IMR-90 (cell line): ENCODE measurements around the gene PALS1. TPM values are rescaled to one million over a fixed set of nuclear protein-coding genes. Genes with fewer than 3 reads are reported as not detected.
A peak's percentile ranks its signal among the peaks of the same experiment; 100 is the strongest.

Experiments
- ATAC-seq: fragments of 200-7000 bp; cut with Tn5 transposase; 2 replicates; pipeline ENCODE4 v1.9.1; 2020; ENCODE audit warnings: low read depth, mild to moderate bottlenecking, moderate library complexity
- BruUV-seq: library from RNA; stranded (reverse); fragments of 400-500 nt; replicated peaks from 2 replicates; lab custom pipeline; 2021; lab: Mats Ljungman, UMichigan
- CTCF ChIA-PET: fragments of 300-600 bp; formaldehyde crosslinking; extraction: SDS; loops from one replicate; lab custom pipeline; 2021; ENCODE audit warnings: antibody characterized with exemption; lab: Yijun Ruan, JAX
- POLR2A ChIA-PET: fragments of 300-600 bp; sonication (Branson Sonifier 250); formaldehyde crosslinking; loops from one replicate; lab custom pipeline; 2022; ENCODE audit warnings: antibody characterized with exemption; ENCODE audit not compliant: unreplicated experiment; lab: Charles Lee
- DNase-seq: peaks from one replicate; pipeline ENCODE4 v3.0.0; 2013
- H2AFZ ChIP-seq: replicated peaks from 2 replicates; pipeline ENCODE3; 2013; ENCODE audit warnings: low read length, mild to moderate bottlenecking; ENCODE audit not compliant: poor library complexity
- H2AK5ac ChIP-seq: 2 replicates; pipeline ENCODE4 v1.6.1; 2013; ENCODE audit warnings: low read depth, low read length, inconsistent platforms
- H2AK9ac ChIP-seq: replicated peaks from 2 replicates; pipeline ENCODE3; 2013; ENCODE audit warnings: mild to moderate bottlenecking, low read depth, low read length, moderate library complexity; ENCODE audit not compliant: poor library complexity
- H2BK120ac ChIP-seq: 2 replicates; pipeline ENCODE4 v1.6.1; 2013; ENCODE audit warnings: low read depth, low read length, inconsistent platforms
- H2BK15ac ChIP-seq: 3 replicates; pipeline ENCODE4 v1.6.1; 2013; ENCODE audit warnings: low read depth, low read length, inconsistent platforms
- H2BK20ac ChIP-seq: 2 replicates; pipeline ENCODE4 v1.6.1; 2013; ENCODE audit warnings: low read depth, mild to moderate bottlenecking, inconsistent platforms, low read length, moderate library complexity
- H2BK5ac ChIP-seq: 2 replicates; pipeline ENCODE4 v1.6.1; 2013; ENCODE audit warnings: mild to moderate bottlenecking, low read depth, low read length, inconsistent platforms; ENCODE audit not compliant: poor library complexity, severe bottlenecking
- H3K14ac ChIP-seq: replicated peaks from 2 replicates; pipeline ENCODE4 v1.6.1; 2013; ENCODE audit warnings: low read depth, low read length, inconsistent platforms
- H3K18ac ChIP-seq: 2 replicates; pipeline ENCODE4 v1.6.1; 2013; ENCODE audit warnings: low read depth, low read length, control low read depth
- H3K23ac ChIP-seq: 2 replicates; pipeline ENCODE4 v1.6.1; 2013; ENCODE audit warnings: low read depth, low read length, inconsistent platforms
- H3K27ac ChIP-seq: 2 replicates; pipeline ENCODE4 v1.5.1; 2013; ENCODE audit warnings: mild to moderate bottlenecking, control low read depth, low read length; ENCODE audit not compliant: insufficient read depth
- H3K27me3 ChIP-seq: 2 replicates; pipeline ENCODE4 v1.6.1; 2013; ENCODE audit warnings: low read length; ENCODE audit not compliant: control insufficient read depth, insufficient read depth
- H3K36me3 ChIP-seq: 2 replicates; pipeline ENCODE4 v1.6.1; 2013; ENCODE audit warnings: low read length, mixed read lengths; ENCODE audit not compliant: control insufficient read depth, insufficient read depth
- H3K4ac ChIP-seq: 2 replicates; pipeline ENCODE4 v1.6.1; 2013; ENCODE audit warnings: low read depth, low read length, inconsistent platforms
- H3K4me1 ChIP-seq: 2 replicates; pipeline ENCODE4 v1.6.1; 2013; ENCODE audit warnings: low read length, mixed read lengths; ENCODE audit not compliant: control insufficient read depth, insufficient read depth
- H3K4me2 ChIP-seq: 2 replicates; pipeline ENCODE4 v1.6.1; 2013; ENCODE audit warnings: low read depth, mild to moderate bottlenecking, control low read depth, low read length, moderate library complexity
- H3K4me3 ChIP-seq: 2 replicates; pipeline ENCODE4 v1.5.1; 2013; ENCODE audit warnings: low read depth, mild to moderate bottlenecking, control low read depth, low read length, moderate library complexity; ENCODE audit not compliant: insufficient read depth
- H3K56ac ChIP-seq: 2 replicates; pipeline ENCODE4 v1.6.1; 2013; ENCODE audit warnings: low read length, inconsistent platforms; ENCODE audit not compliant: insufficient read depth; ENCODE audit errors: extremely low read depth
- H3K79me1 ChIP-seq, 2 experiments: 2 replicates each; pipeline ENCODE4 v1.6.1; 2013; ENCODE audit warnings: low read length in 2 of 2, inconsistent platforms in 1 of 2, low read depth in 1 of 2
- H3K9ac ChIP-seq: 2 replicates; pipeline ENCODE4 v1.6.1; 2013; ENCODE audit warnings: low read depth, low read length, control low read depth
- H3K9me1 ChIP-seq: 2 replicates; pipeline ENCODE4 v1.6.1; 2013; ENCODE audit warnings: low read length, inconsistent platforms; ENCODE audit not compliant: insufficient read depth
- H3K9me3 ChIP-seq: 2 replicates; pipeline ENCODE4 v1.6.1; 2013; ENCODE audit warnings: low read length; ENCODE audit not compliant: control insufficient read depth, insufficient read depth
- H4K20me1 ChIP-seq: 2 replicates; pipeline ENCODE4 v1.6.1; 2013; ENCODE audit warnings: low read length, inconsistent platforms; ENCODE audit not compliant: insufficient read depth
- H4K5ac ChIP-seq: 2 replicates; pipeline ENCODE4 v1.6.1; 2013; ENCODE audit warnings: mild to moderate bottlenecking, low read depth, low read length, control low read depth
- H4K8ac ChIP-seq, 2 experiments: 2 replicates each; pipeline ENCODE4 v1.6.1; 2013; ENCODE audit warnings: low read depth in 2 of 2, low read length in 2 of 2, control low read depth in 1 of 2, inconsistent platforms in 1 of 2
- H4K91ac ChIP-seq: 2 replicates; pipeline ENCODE4 v1.6.1; 2013; ENCODE audit warnings: low read depth, low read length, inconsistent platforms; ENCODE audit not compliant: insufficient read depth
- BHLHE40 ChIP-seq: fragments of 150-350 bp; IDR thresholded peaks from 2 replicates; pipeline ENCODE4 v1.6.1; 2016; ENCODE audit warnings: mild to moderate bottlenecking, low read depth, low read length
- CEBPB ChIP-seq: IDR thresholded peaks from 2 replicates; pipeline ENCODE4 v1.6.1; 2012; ENCODE audit warnings: low read depth, low read length, improper control_type of control experiment
- CTCF ChIP-seq: conservative IDR thresholded peaks from 2 replicates; pipeline ENCODE4 v1.5.1; 2012; ENCODE audit warnings: mild to moderate bottlenecking, low read depth, low read length, improper control_type of control experiment
- ELK1 ChIP-seq: fragments of 150-350 bp; IDR thresholded peaks from 2 replicates; pipeline ENCODE4 v1.6.1; 2016; ENCODE audit warnings: low read depth, mild to moderate bottlenecking, low read length, moderate library complexity, borderline replicate concordance
- FOS ChIP-seq: fragments of 150-350 bp; IDR thresholded peaks from 2 replicates; pipeline ENCODE4 v1.6.1; 2016; ENCODE audit warnings: low read depth, low read length
- MAFK ChIP-seq: IDR thresholded peaks from 2 replicates; pipeline ENCODE4 v1.6.1; 2012; ENCODE audit warnings: low read depth, low read length, improper control_type of control experiment
- MAZ ChIP-seq: IDR thresholded peaks from 2 replicates; pipeline ENCODE4 v1.6.1; 2012; ENCODE audit warnings: low read depth, mild to moderate bottlenecking, low read length, improper control_type of control experiment, moderate library complexity, borderline replicate concordance
- MXI1 ChIP-seq: IDR thresholded peaks from 2 replicates; pipeline ENCODE4 v1.6.1; 2012; ENCODE audit warnings: low read depth, mild to moderate bottlenecking, low read length, moderate library complexity, borderline replicate concordance
- NFE2L2 ChIP-seq: fragments of 150-350 bp; IDR thresholded peaks from 2 replicates; pipeline ENCODE4 v1.6.1; 2016; ENCODE audit warnings: low read depth, mild to moderate bottlenecking, low read length
- RCOR1 ChIP-seq: IDR thresholded peaks from 2 replicates; pipeline ENCODE4 v1.6.1; 2012; ENCODE audit warnings: mild to moderate bottlenecking, low read length, improper control_type of control experiment; ENCODE audit not compliant: insufficient replicate concordance
- RFX5 ChIP-seq: IDR thresholded peaks from 2 replicates; pipeline ENCODE4 v1.8.0; 2012; ENCODE audit warnings: low read depth, mild to moderate bottlenecking, low read length, moderate library complexity
- SMC3 ChIP-seq: fragments of 150-350 bp; IDR thresholded peaks from 2 replicates; pipeline ENCODE4 v1.6.1; 2016; ENCODE audit warnings: low read depth, mild to moderate bottlenecking, antibody characterized with exemption, low read length, moderate library complexity
- USF2 ChIP-seq: fragments of 150-350 bp; IDR thresholded peaks from 2 replicates; pipeline ENCODE4 v1.6.1; 2017; ENCODE audit warnings: mild to moderate bottlenecking, antibody characterized with exemption, low read length, low read depth
- WGBS, 2 experiments: methylation state at CpG; one replicate each; pipeline versions ENCODE4 v1.1.5 to v1.1.7; 2013; ENCODE audit warnings: missing lambda C conversion rate in 2 of 2; ENCODE audit not compliant: insufficient read length in 1 of 2; ENCODE audit errors: extremely low coverage in 2 of 2; 5-methylcytosine and 5-hydroxymethylcytosine counted together
- dilution Hi-C: fragments of 300-500 bp; cut with HindIII; formaldehyde crosslinking; loops from one replicate; pipeline ENCODE4 v1.14.3; 2018; ENCODE audit warnings: low sequenced_read_pairs; ENCODE audit not compliant: unreplicated experiment
- in situ Hi-C: fragments of 300-500 bp; cut with MboI; formaldehyde crosslinking; loops from 3 replicates; pipeline ENCODE4 v1.14.3; 2019; ENCODE audit warnings: low sequenced_read_pairs, inconsistent platforms, mixed read lengths
- intact Hi-C: fragments of 100-400 bp; cut with micrococcal nuclease; formaldehyde crosslinking; loops from 2 replicates; pipeline ENCODE4 v1.10.0; 2022
- polyA plus RNA-seq, 3 experiments: library from polyadenylated mRNA; depleted of rRNA; stranded (reverse); fragments of >200 nt; gene quantifications; 2 replicates each; pipeline ENCODE4 v1.2.3, GENCODE V29; 2012; ENCODE audit warnings: low replicate concordance in 1 of 3
- total RNA-seq: library from RNA; depleted of rRNA; stranded (reverse); fragments of >200 nt; gene quantifications from 2 replicates; pipeline ENCODE4 v1.2.3, GENCODE V29; 2012

Gene PALS1
- total and polyA plus RNA-seq, 2 of the 4 experiments (the other 2 are of a cell fraction) = 17.7 to 40.1 TPM

GRCh38 chr14:67191768-67192290 lies 49.4 kb upstream of the PALS1 start:
- H4K8ac ChIP-seq = peak overlapping the region in 1 of 2 experiments; percentile 37; a peak in 1 of 4 replicates
- H2AK9ac ChIP-seq = no peak overlapping the region
- no peak overlapping the region for H4K5ac ChIP-seq
- H3K36me3 ChIP-seq = no peaks in the 10 kb centered on the region
- peak overlapping the region; percentile 44; the same call in 1 of the 2 replicates for H2BK120ac ChIP-seq
- no peaks in the 10 kb centered on the region for H3K79me1 ChIP-seq
- H3K18ac ChIP-seq = no peak overlapping the region
- dilution Hi-C loops (no loop called here), in situ Hi-C loops (no loop called here), intact Hi-C loops (no loop called here)
- H2BK20ac ChIP-seq = no peak overlapping the region
- no peak overlapping the region for H3K4ac ChIP-seq
- H2AFZ ChIP-seq = peak overlapping the region; percentile 77
- BruUV-seq = no TSS peak
- H2BK5ac ChIP-seq = no peak overlapping the region
- peaks cover 6% of the 10 kb centered on the region for H3K4me1 ChIP-seq
- no peak overlapping the region for H3K9ac ChIP-seq
- no peaks in the 10 kb centered on the region for H3K27me3 ChIP-seq
- no peak overlapping the region for H2BK15ac ChIP-seq
- ATAC-seq = peak; percentile 31
- H4K20me1 ChIP-seq = no peaks in the 10 kb centered on the region
- no peak for TF ChIP-seq SMC3
- no peak for TF ChIP-seq MAFK
- no peak for TF ChIP-seq MAZ
- no peak for TF ChIP-seq FOS
- no peak for TF ChIP-seq ELK1
- no peak for TF ChIP-seq BHLHE40
- TF ChIP-seq MXI1 = no peak
- TF ChIP-seq RFX5 = no peak
- TF ChIP-seq CTCF = no peak
- TF ChIP-seq NFE2L2 = no peak
- no peak for TF ChIP-seq CEBPB
- TF ChIP-seq USF2 = no peak
- TF ChIP-seq RCOR1 = no peak
- H3K27ac ChIP-seq = no peak overlapping the region
- H3K23ac ChIP-seq = no peak overlapping the region
- no peak overlapping the region for H3K56ac ChIP-seq
- DNase-seq = peak; percentile 48
- H3K4me3 ChIP-seq = no peak overlapping the region
- no peak overlapping the region for H2AK5ac ChIP-seq
- ChIA-PET POLR2A (interaction anchor here (0.6 kb wide), 1 partner anchor 1952 kb away, joined by 3 read pairs; no protein-coding TSS in a partner anchor), CTCF (interaction anchor here (1.2 kb wide), 1 partner anchor 91 kb away, joined by 5 read pairs; no protein-coding TSS in a partner anchor)
- no peak overlapping the region for H4K91ac ChIP-seq
- H3K14ac ChIP-seq = no peak overlapping the region; the same call in 1 of the 2 replicates
- no CpG with 5 or more reads among the region's 8 CpGs for WGBS, 2 experiments
- H3K9me1 ChIP-seq = peaks cover 8% of the 10 kb centered on the region
- H3K4me2 ChIP-seq = peak overlapping the region; percentile 37; the same call in 1 of the 2 replicates
- no peaks in the 10 kb centered on the region for H3K9me3 ChIP-seq
